Activated T-helper 1 cell treated with anti-CD3 and anti-CD28 coated beads, Interleukin-12 subunit alpha, Interleukin-12 subunit beta, Interleukin-2, Interleukin-4 antibody, amounts not matched to agents 30 ng/mL and 10 ng/mL and 1 ng/mL, durations not matched to agents 14 hours and 24 hours and 36 hours (primary cell): ENCODE data around the gene TNS1. TPM values are rescaled to one million over a fixed set of nuclear protein-coding genes. Genes with fewer than 3 reads are reported as not detected.

Experiments used
- DNase-seq: peaks from one replicate; pipeline ENCODE4 v3.0.0; 2021; ENCODE audit warnings: low spot score
- H3K27ac Mint-ChIP-seq: one replicate; pipeline ENCODE4 v1.8.0; 2021; ENCODE audit warnings: mild to moderate bottlenecking, mixed read lengths
- H3K27me3 Mint-ChIP-seq: one replicate; pipeline ENCODE4 v1.8.0; 2022; ENCODE audit warnings: mild to moderate bottlenecking, moderate library complexity, mixed read lengths; ENCODE audit not compliant: insufficient read depth
- H3K36me3 Mint-ChIP-seq: one replicate; pipeline ENCODE4 v1.8.0; 2021; ENCODE audit warnings: low read depth, mixed read lengths
- H3K4me1 Mint-ChIP-seq: one replicate; pipeline ENCODE4 v1.8.0; 2021; ENCODE audit warnings: low read depth, mixed read lengths
- H3K4me3 Mint-ChIP-seq: one replicate; pipeline ENCODE4 v1.8.0; 2021; ENCODE audit warnings: mild to moderate bottlenecking, moderate library complexity, mixed read lengths
- H3K9me3 Mint-ChIP-seq: one replicate; pipeline ENCODE4 v1.8.0; 2021; ENCODE audit warnings: mixed read lengths
- intact Hi-C: fragments of 100-400 bp; cut with micrococcal nuclease; formaldehyde crosslinking; loops from one replicate; pipeline ENCODE4 v1.15.1; 2024
- total RNA-seq: library from RNA; stranded (reverse); gene quantifications from 2 replicates; pipeline ENCODE4 v1.2.3, GENCODE V29; 2022

The TNS1 gene
- total RNA-seq, 1 donor from 2014 or later = 0.41 TPM

- Mint-ChIP-seq H3K27me3 (peaks cover 14% of the 10 kb centered on the region), H3K4me1 (no peaks in the 10 kb centered on the region), H3K9me3 (no peaks in the 10 kb centered on the region), H3K36me3 (no peaks in the 10 kb centered on the region), H3K4me3 (no peak overlapping the region), H3K27ac (no peak overlapping the region)
- DNase-seq = no peak
- intact Hi-C loops = no loop called here
These were observed 101.9 kb downstream of the TNS1 start for GRCh38 chr2:217900780-217901360.

GRCh38 chr2:217900010-217900779 is 102.6 kb downstream of the TNS1 start:
- DNase-seq = no peak
- intact Hi-C loops = no loop called here
- no peaks in the 10 kb centered on the region for H3K36me3 Mint-ChIP-seq
- no peak overlapping the region for H3K4me3 Mint-ChIP-seq
- no peaks in the 10 kb centered on the region for H3K4me1 Mint-ChIP-seq
- no peaks in the 10 kb centered on the region for H3K9me3 Mint-ChIP-seq
- H3K27me3 Mint-ChIP-seq = peaks cover 11% of the 10 kb centered on the region
- no peak overlapping the region for H3K27ac Mint-ChIP-seq

GRCh38 chr2:217899231-217900009 is 103.4 kb downstream of the TNS1 start:
- Mint-ChIP-seq H3K36me3 (no peaks in the 10 kb centered on the region), H3K4me3 (no peak overlapping the region), H3K9me3 (no peaks in the 10 kb centered on the region), H3K27ac (no peak overlapping the region), H3K27me3 (peaks cover 5% of the 10 kb centered on the region), H3K4me1 (no peaks in the 10 kb centered on the region)
- DNase-seq = no peak
- intact Hi-C loops = no loop called here

GRCh38 chr2:217897816-217898806 is 104.7 kb downstream of the TNS1 start:
- intact Hi-C loops = no loop called here

GRCh38 chr2:217897091-217897715 is 105.6 kb downstream of the TNS1 start:
- Mint-ChIP-seq H3K4me3 (no peak overlapping the region), H3K27ac (no peak overlapping the region), H3K27me3 (peaks cover 3% of the 10 kb centered on the region), H3K36me3 (no peaks in the 10 kb centered on the region), H3K4me1 (no peaks in the 10 kb centered on the region), H3K9me3 (no peaks in the 10 kb centered on the region)
- intact Hi-C loops = no loop called here
- no peak for DNase-seq

More at GRCh38 chr2:217897816-217898806, 104.7 kb downstream of the TNS1 start:
- Mint-ChIP-seq H3K4me1 (no peaks in the 10 kb centered on the region), H3K9me3 (no peaks in the 10 kb centered on the region), H3K4me3 (no peak overlapping the region), H3K27ac (no peak overlapping the region), H3K27me3 (peaks cover 3% of the 10 kb centered on the region), H3K36me3 (no peaks in the 10 kb centered on the region)
- no peak for DNase-seq

GRCh38 chr2:217895070-217895635 is 107.6 kb downstream of the TNS1 start:
- no peak overlapping the region for H3K4me3 Mint-ChIP-seq
- peaks cover 7% of the 10 kb centered on the region for H3K27me3 Mint-ChIP-seq
- H3K4me1 Mint-ChIP-seq = no peaks in the 10 kb centered on the region
- intact Hi-C loops = no loop called here
- no peak overlapping the region for H3K27ac Mint-ChIP-seq
- H3K36me3 Mint-ChIP-seq = no peaks in the 10 kb centered on the region
- H3K9me3 Mint-ChIP-seq = no peaks in the 10 kb centered on the region
- DNase-seq = no peak

- no peak for DNase-seq
- intact Hi-C loops = no loop called here
- Mint-ChIP-seq H3K36me3 (no peaks in the 10 kb centered on the region), H3K4me1 (no peaks in the 10 kb centered on the region), H3K27me3 (peaks cover 7% of the 10 kb centered on the region), H3K4me3 (no peak overlapping the region), H3K27ac (no peak overlapping the region), H3K9me3 (no peaks in the 10 kb centered on the region)
These were observed 109.4 kb downstream of the TNS1 start for GRCh38 chr2:217893440-217893839.

GRCh38 chr2:217892560-217892959 is 110.2 kb downstream of the TNS1 start:
- H3K9me3 Mint-ChIP-seq = no peaks in the 10 kb centered on the region
- no peak for DNase-seq
- no peak overlapping the region for H3K27ac Mint-ChIP-seq
- no peaks in the 10 kb centered on the region for H3K4me1 Mint-ChIP-seq
- peaks cover 7% of the 10 kb centered on the region for H3K27me3 Mint-ChIP-seq
- intact Hi-C loops = no loop called here
- no peaks in the 10 kb centered on the region for H3K36me3 Mint-ChIP-seq
- H3K4me3 Mint-ChIP-seq = no peak overlapping the region

GRCh38 chr2:217890445-217890844 is 112.3 kb downstream of the TNS1 start:
- Mint-ChIP-seq H3K36me3 (no peaks in the 10 kb centered on the region), H3K4me1 (no peaks in the 10 kb centered on the region), H3K9me3 (no peaks in the 10 kb centered on the region), H3K4me3 (no peak overlapping the region), H3K27ac (no peak overlapping the region), H3K27me3 (peaks cover 5% of the 10 kb centered on the region)
- DNase-seq = no peak
- intact Hi-C loops = no loop called here

GRCh38 chr2:217889656-217890055 is 113.1 kb downstream of the TNS1 start:
- no peak overlapping the region for H3K27ac Mint-ChIP-seq
- H3K4me3 Mint-ChIP-seq = no peak overlapping the region
- intact Hi-C loops = loop anchor here (5.0 kb wide), 1 partner anchor 143 kb away; no protein-coding TSS in a partner anchor
- peaks cover 5% of the 10 kb centered on the region for H3K27me3 Mint-ChIP-seq
- DNase-seq = no peak
- no peaks in the 10 kb centered on the region for H3K9me3 Mint-ChIP-seq
- no peaks in the 10 kb centered on the region for H3K4me1 Mint-ChIP-seq
- no peaks in the 10 kb centered on the region for H3K36me3 Mint-ChIP-seq

GRCh38 chr2:217887841-217888701 is 114.7 kb downstream of the TNS1 start:
- no peak for DNase-seq
- intact Hi-C loops = loop anchor here (5.0 kb wide), 1 partner anchor 144 kb away; no protein-coding TSS in a partner anchor
- no peaks in the 10 kb centered on the region for H3K9me3 Mint-ChIP-seq
- no peak overlapping the region for H3K27ac Mint-ChIP-seq
- no peaks in the 10 kb centered on the region for H3K36me3 Mint-ChIP-seq
- H3K4me3 Mint-ChIP-seq = no peak overlapping the region
- peaks cover 5% of the 10 kb centered on the region for H3K27me3 Mint-ChIP-seq
- H3K4me1 Mint-ChIP-seq = no peaks in the 10 kb centered on the region
